Gastrocnemius medialis (tissue), 4 donors: ENCODE results near the gene TP53TG3E. TPM values are rescaled to one million over a fixed set of nuclear protein-coding genes. Genes with fewer than 3 reads are reported as not detected.
"Not testable (repeated sequence)": the region's sequence is repeated elsewhere in the genome, so short reads cannot be mapped to it uniquely, and the experiment has no call there.

Source experiments
- ATAC-seq, 2 donors: fragments of 150-250 bp; one replicate each; pipeline ENCODE4 v1.9.1; 2016
- DNase-seq, 2 donors: peaks; one replicate each; pipeline ENCODE4 v3.0.0-alpha.2; 2019
- H3K27ac ChIP-seq, 4 donors: fragments of 200-600 bp; sonication (generic); 1 replicate in 1 of 4; 2 replicates in 3 of 4; pipeline ENCODE4 v1.5.1; 2016 to 2018; ENCODE audit warnings: mild to moderate bottlenecking in 2 of 4, moderate library complexity in 1 of 4
- H3K27me3 ChIP-seq, 3 donors: fragments of 200-600 bp; sonication (generic) in 2 of 3; 1 replicate in 1 of 3; 2 replicates in 2 of 3; pipeline versions ENCODE4 v1.5.1 to v1.6.0; 2016 to 2019; ENCODE audit warnings: mild to moderate bottlenecking in 1 of 3, moderate library complexity in 1 of 3
- H3K36me3 ChIP-seq, 2 donors: fragments of 200-600 bp; sonication (generic) in 1 of 2; one replicate each; pipeline ENCODE4 v1.5.1; 2017 to 2018
- H3K4me1 ChIP-seq, 2 donors: fragments of 200-600 bp; sonication (generic) in 1 of 2; one replicate each; pipeline ENCODE4 v1.5.1; 2016 to 2017; ENCODE audit warnings: mild to moderate bottlenecking in 2 of 2
- H3K4me3 ChIP-seq, 4 donors: fragments of 200-600 bp; sonication (generic) in 3 of 4; 1 replicate in 1 of 4; 2 replicates in 3 of 4; pipeline ENCODE4 v1.5.1; 2016 to 2019; ENCODE audit warnings: mild to moderate bottlenecking in 2 of 4
- H3K9me3 ChIP-seq, 3 donors: fragments of 200-600 bp; sonication (generic) in 2 of 3; 1 replicate in 1 of 3; 2 replicates in 2 of 3; pipeline ENCODE4 v1.5.1; 2016 to 2019
- in situ Hi-C, 4 donors: fragments of 200-750 bp; cut with MboI; loops; one replicate each; pipeline versions ENCODE4 v1.15.0 to v1.8.0; 2017; ENCODE audit warnings: low sequenced_read_pairs in 4 of 4
- intact Hi-C: fragments of 100-400 bp; cut with DNase I; formaldehyde crosslinking; loops from one replicate; pipeline ENCODE4 v1.15.1; 2023; ENCODE audit warnings: low total_unique reads
- total RNA-seq, 4 donors: library from RNA; depleted of rRNA; stranded (reverse); fragments of >200 nt; gene quantifications; one replicate each; pipeline versions ENCODE4 v1.1.0 to v1.2.3, GENCODE V29; 2016

Gene TP53TG3E, protein sequence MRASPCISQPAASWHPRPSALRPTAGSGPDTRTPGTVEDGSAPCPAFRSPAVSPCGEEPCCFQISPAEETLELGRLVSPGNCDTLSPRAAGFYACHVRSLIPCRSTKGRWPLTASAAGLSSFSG
- not detected for total RNA-seq

DNA sequence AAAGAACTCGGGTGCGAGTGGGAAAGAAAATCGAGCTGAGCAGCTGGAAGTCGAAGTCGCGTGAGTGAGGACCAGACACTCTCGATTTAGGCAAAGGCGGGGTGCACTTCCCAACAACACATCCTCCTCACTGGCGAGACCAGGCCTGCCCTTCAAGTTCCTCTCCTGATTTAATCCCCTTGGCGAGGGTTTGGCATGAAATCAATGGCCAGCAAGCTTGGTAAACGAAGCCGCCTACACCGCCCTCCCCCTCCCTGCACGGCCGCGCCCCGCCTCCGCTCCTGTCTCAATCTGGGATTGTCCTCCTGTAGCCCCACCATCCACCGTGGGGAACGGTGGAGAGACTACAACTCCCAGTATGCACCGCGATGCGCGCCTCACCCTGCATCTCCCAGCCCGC, at the start of gene TP53TG3E:
Gene TP53TG3E, plus strand, starts transcription at position 301 of the 400 bp plus-strand sequence. Its CDS starts 68 bp downstream, at position 369.
- H3K36me3 ChIP-seq, in situ Hi-C loops, H3K27me3 ChIP-seq, H3K27ac ChIP-seq, H3K9me3 ChIP-seq, H3K4me3 ChIP-seq, ATAC-seq, H3K4me1 ChIP-seq, intact Hi-C loops, DNase-seq: not testable (repeated sequence)

DNA sequence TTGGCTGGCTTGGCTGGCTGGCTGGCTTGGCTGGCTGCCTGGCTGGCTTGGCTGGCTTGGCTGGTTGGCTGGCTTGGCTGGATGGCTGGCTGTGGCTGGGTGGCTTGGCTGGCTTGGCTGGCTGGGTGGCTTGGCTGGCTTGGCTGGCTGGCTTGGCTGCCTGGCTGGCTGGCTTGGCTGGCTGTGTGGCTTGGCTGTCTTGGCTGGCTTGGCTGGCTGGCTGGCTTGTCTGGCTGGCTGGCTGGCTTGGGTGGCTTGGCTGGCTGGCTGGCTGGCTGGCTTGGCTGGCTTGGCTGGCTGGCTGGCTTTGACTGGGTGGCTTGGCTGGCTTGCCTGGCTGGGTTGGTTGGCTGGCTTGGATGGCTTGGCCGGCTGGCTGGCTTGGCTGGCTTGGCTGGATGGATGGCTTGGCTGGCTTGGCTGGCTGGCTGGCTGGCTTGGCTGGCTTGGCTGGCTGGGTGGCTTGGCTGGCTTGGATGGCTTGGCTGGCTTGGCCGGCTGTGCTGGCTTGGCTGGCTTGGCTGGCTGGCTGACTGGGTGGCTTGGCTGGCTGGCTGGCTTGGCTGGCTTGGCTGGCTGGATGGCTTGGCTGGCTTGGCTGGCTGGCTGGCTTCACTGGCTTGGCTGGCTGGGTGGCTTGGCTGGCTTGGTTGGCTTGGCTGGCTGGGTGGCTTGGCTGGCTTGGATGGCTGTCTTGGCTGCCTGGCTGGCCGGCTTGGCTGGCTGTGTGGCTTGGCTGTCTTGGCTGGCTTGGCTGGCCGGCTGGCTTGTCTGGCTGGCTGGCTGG, 32.3 kb downstream of the TP53TG3E start:
- intact Hi-C loops, H3K9me3 ChIP-seq, H3K27ac ChIP-seq, H3K27me3 ChIP-seq, H3K4me1 ChIP-seq, ATAC-seq, H3K36me3 ChIP-seq, in situ Hi-C loops, H3K4me3 ChIP-seq: not testable (repeated sequence)
- peak; percentile 55 to 59 for DNase-seq

DNA sequence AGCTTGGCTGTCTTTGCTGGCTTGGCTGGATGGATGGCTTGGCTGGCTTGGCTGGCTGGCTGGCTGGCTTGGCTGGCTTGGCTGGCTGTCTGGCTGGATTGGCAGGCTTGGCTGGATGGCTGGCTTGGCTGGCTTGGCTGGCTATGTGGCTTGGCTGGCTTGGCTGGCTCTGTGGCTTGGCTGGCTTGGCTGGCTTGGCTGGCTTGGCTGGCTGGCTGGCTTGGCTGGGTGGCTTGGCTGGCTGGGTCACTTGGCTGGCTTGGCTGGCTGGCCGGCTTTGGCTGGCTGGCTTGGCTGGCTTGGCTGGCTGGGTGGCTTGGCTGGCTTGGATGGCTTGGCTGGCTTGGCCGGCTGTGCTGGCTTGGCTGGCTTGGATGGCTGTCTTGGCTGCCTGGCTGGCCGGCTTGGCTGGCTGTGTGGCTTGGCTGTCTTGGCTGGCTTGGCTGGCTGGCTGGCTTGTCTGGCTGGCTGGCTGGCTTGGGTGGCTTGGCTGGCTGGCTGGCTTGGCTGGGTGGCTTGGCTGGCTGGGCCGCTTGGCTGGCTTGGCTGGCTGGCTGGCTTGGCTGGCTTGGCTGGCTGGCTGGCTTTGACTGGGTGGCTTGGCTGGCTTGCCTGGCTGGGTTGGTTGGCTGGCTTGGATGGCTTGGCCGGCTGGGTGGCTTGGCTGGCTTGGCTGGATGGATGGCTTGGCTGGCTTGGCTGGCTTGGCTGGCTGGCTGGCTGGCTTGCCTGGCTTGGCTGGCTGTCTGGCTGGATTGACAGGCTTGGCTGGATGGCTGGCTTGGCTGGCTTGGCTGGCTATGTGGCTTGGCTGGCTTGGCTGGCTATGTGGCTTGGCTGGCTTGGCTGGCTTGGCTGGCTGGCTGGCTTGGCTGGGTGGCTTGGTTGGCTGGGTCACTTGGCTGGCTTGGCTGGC, 33.8 kb downstream of the TP53TG3E start:
- intact Hi-C loops, H3K27ac ChIP-seq, ATAC-seq, H3K4me3 ChIP-seq, H3K4me1 ChIP-seq, H3K27me3 ChIP-seq, H3K9me3 ChIP-seq, in situ Hi-C loops, H3K36me3 ChIP-seq: not testable (repeated sequence)
- DNase-seq: peak; percentile 45 to 47

DNA sequence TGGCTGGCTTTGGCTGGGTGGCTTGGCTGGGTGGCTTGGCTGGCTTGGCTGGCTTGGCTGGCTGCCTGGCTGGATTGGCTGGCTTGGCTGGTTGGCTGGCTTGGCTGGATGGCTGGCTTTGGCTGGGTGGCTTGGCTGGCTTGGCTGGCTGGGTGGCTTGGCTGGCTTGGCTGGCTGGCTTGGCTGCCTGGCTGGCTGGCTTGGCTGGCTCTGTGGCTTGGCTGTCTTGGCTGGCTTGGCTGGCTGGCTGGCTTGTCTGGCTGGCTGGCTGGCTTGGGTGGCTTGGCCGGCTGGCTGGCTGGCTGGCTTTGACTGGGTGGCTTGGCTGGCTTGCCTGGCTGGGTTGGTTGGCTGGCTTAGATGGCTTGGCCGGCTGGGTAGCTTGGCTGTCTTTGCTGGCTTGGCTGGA, 34.4 kb downstream of the TP53TG3E start:
- intact Hi-C loops, H3K4me3 ChIP-seq, H3K27ac ChIP-seq, ATAC-seq, H3K4me1 ChIP-seq, H3K27me3 ChIP-seq, H3K9me3 ChIP-seq, H3K36me3 ChIP-seq, in situ Hi-C loops: not testable (repeated sequence)
- peak; percentile 9 to 25 for DNase-seq

DNA sequence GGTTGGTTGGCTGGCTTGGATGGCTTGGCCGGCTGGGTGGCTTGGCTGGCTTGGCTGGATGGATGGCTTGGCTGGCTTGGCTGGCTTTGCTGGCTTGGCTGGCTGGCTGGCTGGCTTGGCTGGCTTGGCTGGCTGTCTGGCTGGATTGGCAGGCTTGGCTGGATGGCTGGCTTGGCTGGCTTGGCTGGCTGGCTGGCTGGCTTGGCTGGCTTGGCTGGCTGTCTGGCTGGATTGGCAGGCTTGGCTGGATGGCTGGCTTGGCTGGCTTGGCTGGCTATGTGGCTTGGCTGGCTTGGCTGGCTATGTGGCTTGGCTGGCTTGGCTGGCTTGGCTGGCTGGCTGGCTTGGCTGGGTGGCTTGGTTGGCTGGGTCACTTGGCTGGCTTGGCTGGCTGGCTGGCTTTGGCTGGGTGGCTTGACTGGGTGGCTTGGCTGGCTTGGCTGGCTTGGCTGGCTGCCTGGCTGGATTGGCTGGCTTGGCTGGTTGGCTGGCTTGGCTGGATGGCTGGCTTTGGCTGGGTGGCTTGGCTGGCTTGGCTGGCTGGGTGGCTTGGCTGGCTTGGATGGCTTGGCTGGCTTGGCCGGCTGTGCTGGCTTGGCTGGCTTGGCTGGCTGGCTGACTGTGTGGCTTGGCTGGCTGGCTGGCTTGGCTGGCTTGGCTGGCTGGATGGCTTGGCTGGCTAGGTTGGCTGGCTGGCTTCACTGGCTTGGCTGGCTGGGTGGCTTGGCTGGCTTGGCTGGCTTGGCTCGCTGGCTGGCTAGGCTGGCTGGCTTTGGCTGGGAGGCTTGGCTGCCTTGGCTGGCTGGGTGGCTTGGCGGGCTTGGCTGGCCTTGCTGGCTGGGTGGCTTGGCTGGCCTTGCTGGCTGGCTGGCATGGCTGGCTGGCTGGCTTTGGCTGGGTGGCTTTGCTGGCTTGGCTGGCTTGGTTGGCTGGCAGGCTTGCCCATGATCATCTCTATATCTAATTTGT, 35.3 kb downstream of the TP53TG3E start:
- H3K9me3 ChIP-seq, H3K27me3 ChIP-seq, intact Hi-C loops, in situ Hi-C loops, H3K27ac ChIP-seq, ATAC-seq, H3K4me1 ChIP-seq, H3K4me3 ChIP-seq, H3K36me3 ChIP-seq: not testable (repeated sequence)
- DNase-seq: peak; percentile 39 to 53

Other genes starting within 250 kb of the TP53TG3E start
- not detected for gene TP53TG3C, start 110.1 kb upstream of the TP53TG3E start, total RNA-seq
- not detected for gene TP53TG3B, start 56.5 kb downstream of the TP53TG3E start, total RNA-seq
- not detected for gene TP53TG3F, start 155.3 kb downstream of the TP53TG3E start, total RNA-seq